PC-9 (cell line): ENCODE data around the gene ZDHHC11B.
"Not testable (repeated sequence)": the region's sequence is repeated elsewhere in the genome, so short reads cannot be mapped to it uniquely, and the experiment has no call there.

Source experiments
- CTCF ChIP-seq: fragments of 200-600 bp; sonication (generic); conservative IDR thresholded peaks from 2 replicates; pipeline ENCODE4 v1.6.1; 2017; ENCODE audit warnings: mixed run types, antibody characterized with exemption, mild to moderate bottlenecking, moderate library complexity
- EZH2 ChIP-seq: fragments of 200-600 bp; sonication (generic); IDR thresholded peaks from 2 replicates; pipeline ENCODE4 v1.8.0; 2017; ENCODE audit warnings: antibody characterized with exemption, low read depth

GRCh38 chr5:797986-798385 lies 13.5 kb upstream of the ZDHHC11B start:
- TF ChIP-seq CTCF, EZH2: not testable (repeated sequence)
